Measurements from ENCODE around the gene SLC35F1.

The SLC35F1 gene

GRCh38 chr6:118298476-118299427, 391.7 kb downstream of the SLC35F1 start:
- TF ChIP-seq CTCF (IDR thresholded peaks at IDR 0.05; ENCODE audit: insufficient read depth, missing control alignments): no peak
- DNase-seq (ENCODE audit: insufficient read length, low spot score) (no peak), FAIRE-seq (no peak)

- FAIRE-seq (no peak), DNase-seq (ENCODE audit: insufficient read length, low spot score) (no peak)
- no peak for TF ChIP-seq CTCF (IDR thresholded peaks at IDR 0.05; ENCODE audit: insufficient read depth, missing control alignments)
Measured at GRCh38 chr6:118299457-118299856, 392.4 kb downstream of the SLC35F1 start.

- TF ChIP-seq CTCF (IDR thresholded peaks at IDR 0.05; ENCODE audit: insufficient read depth, missing control alignments): no peak
- DNase-seq (ENCODE audit: insufficient read length, low spot score): no peak
Measured at GRCh38 chr6:118304321-118304720, 397.3 kb downstream of the SLC35F1 start.

GRCh38 chr6:118305081-118305480, 398.0 kb downstream of the SLC35F1 start:
- no peak for TF ChIP-seq CTCF (IDR thresholded peaks at IDR 0.05; ENCODE audit: insufficient read depth, missing control alignments)
- FAIRE-seq (no peak), DNase-seq (ENCODE audit: insufficient read length, low spot score) (no peak)

More at GRCh38 chr6:118304321-118304720, 397.3 kb downstream of the SLC35F1 start:
- FAIRE-seq: no peak

- no peak for FAIRE-seq
- no peak for DNase-seq (ENCODE audit: insufficient read length, low spot score)
Measured at GRCh38 chr6:118306392-118307238, 399.6 kb downstream of the SLC35F1 start.

GRCh38 chr6:118307581-118307980, 400.5 kb downstream of the SLC35F1 start:
- no peak for TF ChIP-seq CTCF (IDR thresholded peaks at IDR 0.05; ENCODE audit: insufficient read depth, missing control alignments)
- DNase-seq (ENCODE audit: insufficient read length, low spot score) (no peak), FAIRE-seq (no peak)

More at GRCh38 chr6:118306392-118307238, 399.6 kb downstream of the SLC35F1 start:
- TF ChIP-seq CTCF (IDR thresholded peaks at IDR 0.05; ENCODE audit: insufficient read depth, missing control alignments): no peak
